Bone marrow (tissue), 2 donors: ENCODE measurements around the gene ZNF800.
A peak's percentile ranks its signal among the peaks of the same experiment; 100 is the strongest.
"Not testable (repeated sequence)": the region's sequence is repeated elsewhere in the genome, so short reads cannot be mapped to it uniquely, and the experiment has no call there.

Source experiments
- DNase-seq, 2 donors: peaks; one replicate each; lab custom pipeline; 2025; lab: John Stamatoyannopoulos, UW

The ZNF800 gene

GRCh38 chr7:127392566-127393367, at the start of gene ZNF800:
Gene ZNF800 (minus strand): TSS chr7:127392708. CDS start chr7:127391557, 1,151 bp downstream.
- peak; percentile 75 to 90 for DNase-seq

GRCh38 chr7:127440206-127440605, 47.7 kb upstream of the ZNF800 start:
- DNase-seq, result no peak

- no peak for DNase-seq
Measured at GRCh38 chr7:127438836-127439235, 46.3 kb upstream of the ZNF800 start.

GRCh38 chr7:127437837-127438236, 45.3 kb upstream of the ZNF800 start:
- no peak for DNase-seq

- DNase-seq, result no peak
Measured at GRCh38 chr7:127437241-127437640, 44.7 kb upstream of the ZNF800 start.

GRCh38 chr7:127429281-127429680, 36.8 kb upstream of the ZNF800 start:
- DNase-seq, result not testable (repeated sequence)

- no peak for DNase-seq
Measured at GRCh38 chr7:127419196-127419595, 26.7 kb upstream of the ZNF800 start.

- DNase-seq, result no peak
Measured at GRCh38 chr7:127418459-127418858, 26.0 kb upstream of the ZNF800 start.

GRCh38 chr7:127417346-127417745, 24.8 kb upstream of the ZNF800 start:
- no peak for DNase-seq

GRCh38 chr7:127415060-127415742, 22.7 kb upstream of the ZNF800 start:
- peak in 1 of 2 donors; percentile 58 for DNase-seq

GRCh38 chr7:127413962-127414361, 21.5 kb upstream of the ZNF800 start:
- peak in 1 of 2 donors; percentile 63 for DNase-seq

GRCh38 chr7:127413326-127413725, 20.8 kb upstream of the ZNF800 start:
- DNase-seq, result no peak

GRCh38 chr7:127411176-127411575, 18.7 kb upstream of the ZNF800 start:
- no peak for DNase-seq

- no peak for DNase-seq
Measured at GRCh38 chr7:127409629-127410028, 17.1 kb upstream of the ZNF800 start.

- no peak for DNase-seq
Measured at GRCh38 chr7:127404286-127405072, 12.0 kb upstream of the ZNF800 start.

- peak; percentile 34 to 60 for DNase-seq
Measured at GRCh38 chr7:127396184-127396583, 3.7 kb upstream of the ZNF800 start.

GRCh38 chr7:127395104-127395503, 2.6 kb upstream of the ZNF800 start:
- not testable (repeated sequence) for DNase-seq

GRCh38 chr7:127393368-127394058, 1.0 kb upstream of the ZNF800 start:
- DNase-seq, result no peak

- DNase-seq, result peak in 1 of 2 donors; percentile 68
Measured at GRCh38 chr7:127392182-127392565, 334 bp downstream of the ZNF800 start.

- DNase-seq, result no peak
Measured at GRCh38 chr7:127391591-127392181, 822 bp downstream of the ZNF800 start.

GRCh38 chr7:127390817-127391590, 1.5 kb downstream of the ZNF800 start:
- DNase-seq, result no peak
